ENCODE measurements around the gene SYNE1. TPM values are rescaled to one million over a fixed set of nuclear protein-coding genes. Genes with fewer than 3 reads are reported as not detected.
"Not testable (repeated sequence)": the region's sequence is repeated elsewhere in the genome, so short reads cannot be mapped to it uniquely, and the experiment has no call there.

SYNE1 gene
- total and polyA plus RNA-seq, 9 donors: 57.0 to 141 (median 97.5) TPM

GRCh38 chr6:152499931-152500330 lies 137.2 kb downstream of the SYNE1 start:
- WGBS (ENCODE audit: insufficient coverage): no CpG with 5 or more reads among the region's 2 CpGs
- Histone ChIP-seq H3K4me1 (ENCODE audit: control insufficient read depth, insufficient read depth, low read length) (no peaks in the 10 kb centered on the region), H3K9me3 (replicated peaks; ENCODE audit: control insufficient read depth, low read depth, low read length) (no peaks in the 10 kb centered on the region), H3K36me3 (ENCODE audit: control insufficient read depth, insufficient read depth, low read length) (no peaks in the 10 kb centered on the region), H3K27me3 (ENCODE audit: control insufficient read depth, insufficient read depth, low read length) (no peaks in the 10 kb centered on the region), H3K27ac (ENCODE audit: low read length) (no peak overlapping the region), H3K4me3 (ENCODE audit: low read length) (no peak overlapping the region)
- DNase-seq: no peak

- no peaks in the 10 kb centered on the region for H3K27me3 ChIP-seq (ENCODE audit: control insufficient read depth, insufficient read depth, low read length)
- WGBS (ENCODE audit: insufficient coverage): 75% methylated on average over 4 of the region's 5 CpGs
- H3K9me3 ChIP-seq (replicated peaks; ENCODE audit: control insufficient read depth, low read depth, low read length): no peaks in the 10 kb centered on the region
- H3K4me3 ChIP-seq (ENCODE audit: low read length): no peak overlapping the region
- no peaks in the 10 kb centered on the region for H3K4me1 ChIP-seq (ENCODE audit: control insufficient read depth, insufficient read depth, low read length)
- no peaks in the 10 kb centered on the region for H3K36me3 ChIP-seq (ENCODE audit: control insufficient read depth, insufficient read depth, low read length)
- H3K27ac ChIP-seq (ENCODE audit: low read length): no peak overlapping the region
- no peak for DNase-seq
These were observed 140.4 kb downstream of the SYNE1 start for GRCh38 chr6:152496731-152497130.

GRCh38 chr6:152495456-152495855 lies 141.7 kb downstream of the SYNE1 start:
- not testable (repeated sequence) for H3K36me3 ChIP-seq (ENCODE audit: control insufficient read depth, insufficient read depth, low read length); H3K27ac ChIP-seq (ENCODE audit: low read length); H3K27me3 ChIP-seq (ENCODE audit: control insufficient read depth, insufficient read depth, low read length); H3K4me1 ChIP-seq (ENCODE audit: control insufficient read depth, insufficient read depth, low read length); H3K4me3 ChIP-seq (ENCODE audit: low read length); H3K9me3 ChIP-seq (replicated peaks; ENCODE audit: control insufficient read depth, low read depth, low read length); DNase-seq
- WGBS (ENCODE audit: insufficient coverage): 91% methylated on average over 6 of the region's 6 CpGs

- not testable (repeated sequence) for H3K27me3 ChIP-seq (ENCODE audit: control insufficient read depth, insufficient read depth, low read length); H3K36me3 ChIP-seq (ENCODE audit: control insufficient read depth, insufficient read depth, low read length); H3K4me3 ChIP-seq (ENCODE audit: low read length); DNase-seq; H3K4me1 ChIP-seq (ENCODE audit: control insufficient read depth, insufficient read depth, low read length); H3K9me3 ChIP-seq (replicated peaks; ENCODE audit: control insufficient read depth, low read depth, low read length); H3K27ac ChIP-seq (ENCODE audit: low read length)
- WGBS (ENCODE audit: insufficient coverage): 100% methylated on average over 2 of the region's 3 CpGs
These were observed 144.9 kb downstream of the SYNE1 start for GRCh38 chr6:152492281-152492680.

GRCh38 chr6:152491501-152491900 lies 145.7 kb downstream of the SYNE1 start:
- not testable (repeated sequence) for H3K9me3 ChIP-seq (replicated peaks; ENCODE audit: control insufficient read depth, low read depth, low read length); H3K27ac ChIP-seq (ENCODE audit: low read length); DNase-seq; H3K27me3 ChIP-seq (ENCODE audit: control insufficient read depth, insufficient read depth, low read length); H3K4me3 ChIP-seq (ENCODE audit: low read length); H3K4me1 ChIP-seq (ENCODE audit: control insufficient read depth, insufficient read depth, low read length); H3K36me3 ChIP-seq (ENCODE audit: control insufficient read depth, insufficient read depth, low read length)
- WGBS (ENCODE audit: insufficient coverage): 82% methylated on average over 1 of the region's 2 CpGs

GRCh38 chr6:152490971-152491378 lies 146.2 kb downstream of the SYNE1 start:
- not testable (repeated sequence) for H3K9me3 ChIP-seq (replicated peaks; ENCODE audit: control insufficient read depth, low read depth, low read length); H3K27ac ChIP-seq (ENCODE audit: low read length); H3K36me3 ChIP-seq (ENCODE audit: control insufficient read depth, insufficient read depth, low read length); H3K27me3 ChIP-seq (ENCODE audit: control insufficient read depth, insufficient read depth, low read length); H3K4me3 ChIP-seq (ENCODE audit: low read length); H3K4me1 ChIP-seq (ENCODE audit: control insufficient read depth, insufficient read depth, low read length); DNase-seq
- 80% methylated on average over 4 of the region's 5 CpGs for WGBS (ENCODE audit: insufficient coverage)

- no peaks in the 10 kb centered on the region for H3K4me1 ChIP-seq (ENCODE audit: control insufficient read depth, insufficient read depth, low read length)
- no peak overlapping the region for H3K27ac ChIP-seq (ENCODE audit: low read length)
- H3K4me3 ChIP-seq (ENCODE audit: low read length): no peak overlapping the region
- H3K27me3 ChIP-seq (ENCODE audit: control insufficient read depth, insufficient read depth, low read length): no peaks in the 10 kb centered on the region
- no peaks in the 10 kb centered on the region for H3K9me3 ChIP-seq (replicated peaks; ENCODE audit: control insufficient read depth, low read depth, low read length)
- no peaks in the 10 kb centered on the region for H3K36me3 ChIP-seq (ENCODE audit: control insufficient read depth, insufficient read depth, low read length)
- WGBS (ENCODE audit: insufficient coverage): no CpG with 5 or more reads among the region's 2 CpGs
- DNase-seq: no peak
These were observed 152.4 kb downstream of the SYNE1 start for GRCh38 chr6:152484806-152485205.

- no CpG with 5 or more reads among the region's 1 CpG for WGBS (ENCODE audit: insufficient coverage)
- no peak for DNase-seq
- no peak overlapping the region for H3K27ac ChIP-seq (ENCODE audit: low read length)
- no peaks in the 10 kb centered on the region for H3K36me3 ChIP-seq (ENCODE audit: control insufficient read depth, insufficient read depth, low read length)
- H3K27me3 ChIP-seq (ENCODE audit: control insufficient read depth, insufficient read depth, low read length): no peaks in the 10 kb centered on the region
- H3K4me3 ChIP-seq (ENCODE audit: low read length): no peak overlapping the region
- H3K4me1 ChIP-seq (ENCODE audit: control insufficient read depth, insufficient read depth, low read length): no peaks in the 10 kb centered on the region
- no peaks in the 10 kb centered on the region for H3K9me3 ChIP-seq (replicated peaks; ENCODE audit: control insufficient read depth, low read depth, low read length)
These were observed 154.9 kb downstream of the SYNE1 start for GRCh38 chr6:152482289-152482688.

- no peaks in the 10 kb centered on the region for H3K9me3 ChIP-seq (replicated peaks; ENCODE audit: control insufficient read depth, low read depth, low read length)
- H3K4me3 ChIP-seq (ENCODE audit: low read length): no peak overlapping the region
- WGBS (ENCODE audit: insufficient coverage): 86% methylated on average over 11 of the region's 11 CpGs
- DNase-seq: no peak
- no peaks in the 10 kb centered on the region for H3K4me1 ChIP-seq (ENCODE audit: control insufficient read depth, insufficient read depth, low read length)
- no peaks in the 10 kb centered on the region for H3K36me3 ChIP-seq (ENCODE audit: control insufficient read depth, insufficient read depth, low read length)
- H3K27me3 ChIP-seq (ENCODE audit: control insufficient read depth, insufficient read depth, low read length): no peaks in the 10 kb centered on the region
- no peak overlapping the region for H3K27ac ChIP-seq (ENCODE audit: low read length)
These were observed 158.7 kb downstream of the SYNE1 start for GRCh38 chr6:152478377-152479010.

GRCh38 chr6:152474354-152474753 lies 162.8 kb downstream of the SYNE1 start:
- WGBS (ENCODE audit: insufficient coverage): no CpG with 5 or more reads among the region's 1 CpG

GRCh38 chr6:152472325-152472724 lies 164.8 kb downstream of the SYNE1 start:
- H3K9me3 ChIP-seq (replicated peaks; ENCODE audit: control insufficient read depth, low read depth, low read length): no peaks in the 10 kb centered on the region
- WGBS (ENCODE audit: insufficient coverage): 60% methylated on average over 1 of the region's 7 CpGs
- peak; percentile 11 for DNase-seq
- no peaks in the 10 kb centered on the region for H3K4me1 ChIP-seq (ENCODE audit: control insufficient read depth, insufficient read depth, low read length)
- H3K36me3 ChIP-seq (ENCODE audit: control insufficient read depth, insufficient read depth, low read length): no peaks in the 10 kb centered on the region
- no peak overlapping the region for H3K4me3 ChIP-seq (ENCODE audit: low read length)
- H3K27me3 ChIP-seq (ENCODE audit: control insufficient read depth, insufficient read depth, low read length): no peaks in the 10 kb centered on the region
- no peak overlapping the region for H3K27ac ChIP-seq (ENCODE audit: low read length)

More at GRCh38 chr6:152474354-152474753, 162.8 kb downstream of the SYNE1 start:
- Histone ChIP-seq H3K9me3 (replicated peaks; ENCODE audit: control insufficient read depth, low read depth, low read length) (no peaks in the 10 kb centered on the region), H3K27me3 (ENCODE audit: control insufficient read depth, insufficient read depth, low read length) (no peaks in the 10 kb centered on the region), H3K4me1 (ENCODE audit: control insufficient read depth, insufficient read depth, low read length) (no peaks in the 10 kb centered on the region), H3K4me3 (ENCODE audit: low read length) (no peak overlapping the region), H3K36me3 (ENCODE audit: control insufficient read depth, insufficient read depth, low read length) (no peaks in the 10 kb centered on the region), H3K27ac (ENCODE audit: low read length) (no peak overlapping the region)
- DNase-seq: no peak

All from muscle of leg (tissue), 11 donors.